A549 (cell line): ENCODE measurements around the gene NQO2. TPM values are rescaled to one million over a fixed set of nuclear protein-coding genes. Genes with fewer than 3 reads are reported as not detected.
A peak's percentile ranks its signal among the peaks of the same experiment; 100 is the strongest.
"Not testable (repeated sequence)": the region's sequence is repeated elsewhere in the genome, so short reads cannot be mapped to it uniquely, and the experiment has no call there.

Source experiments
- ATAC-seq, 2 experiments: fragments of 200-7000 bp in 1 of 2; fragments of >200 bp in 1 of 2; cut with Nextera tagmentation in 1 of 2; cut with Tn5 transposase in 1 of 2; 3 replicates each; pipeline versions ENCODE4 v1.8.0 to v1.9.1; 2018 to 2020; ENCODE audit warnings: mild to moderate bottlenecking in 1 of 2, moderate library complexity in 1 of 2
- CTCF ChIA-PET: fragments of 300-600 bp; sonication (Branson Sonifier 250); formaldehyde crosslinking; extraction: SDS; loops from one replicate; lab custom pipeline; 2021; ENCODE audit warnings: antibody characterized with exemption, inconsistent platforms; lab: Yijun Ruan, JAX
- POLR2A ChIA-PET: fragments of 350-600 bp; formaldehyde crosslinking; extraction: SDS; loops from one replicate; lab custom pipeline; 2021; ENCODE audit warnings: antibody characterized with exemption, inconsistent platforms; lab: Yijun Ruan, JAX
- DNase-seq, 2 experiments: peaks; one replicate each; pipeline versions ENCODE4 v3.0.0 to v3.0.0-alpha.2; 2011 to 2016; ENCODE audit warnings: low read depth in 1 of 2, low spot score in 1 of 2
- FAIRE-seq: peaks from 2 replicates; lab custom pipeline; 2011; peaks lifted over from hg19 to GRCh38; lab: Jason Lieb, UNC
- H3K27ac ChIP-seq, 2 experiments: fragments of >200 bp; sonication (Bioruptor Twin); formaldehyde crosslinking; 3 replicates each; pipeline ENCODE4 v1.5.1; 2016 to 2017
- H3K4me1 ChIP-seq: fragments of >200 bp; sonication (Bioruptor Twin); formaldehyde crosslinking; 3 replicates; pipeline ENCODE4 v1.6.1; 2016
- H3K4me2 ChIP-seq: fragments of >200 bp; sonication (Bioruptor Twin); formaldehyde crosslinking; 3 replicates; pipeline ENCODE4 v1.6.1; 2016
- H3K4me3 ChIP-seq: fragments of >200 bp; sonication (Bioruptor Twin); formaldehyde crosslinking; 3 replicates; pipeline ENCODE4 v1.5.1; 2016
- H3K9me3 ChIP-seq: fragments of >200 bp; sonication (Bioruptor Twin); formaldehyde crosslinking; 3 replicates; pipeline ENCODE4 v1.6.1; 2016
- ATOH8 ChIP-seq: fragments of 250-450 bp; sonication (Bioruptor Pico); IDR thresholded peaks from 2 replicates; pipeline ENCODE4 v1.5.0; 2020; ENCODE audit warnings: low read depth, mild to moderate bottlenecking, moderate library complexity
- CHD4 ChIP-seq: fragments of 200-600 bp; sonication (generic); IDR thresholded peaks from 2 replicates; pipeline ENCODE4 v1.6.1; 2016; ENCODE audit warnings: antibody characterized with exemption, mild to moderate bottlenecking, borderline replicate concordance
- EHMT2 ChIP-seq: fragments of 200-600 bp; sonication (generic); IDR thresholded peaks from 2 replicates; pipeline ENCODE4 v1.6.1; 2016; ENCODE audit warnings: antibody characterized with exemption, low read depth, mild to moderate bottlenecking, moderate library complexity
- ESRRA ChIP-seq: fragments of 150-350 bp; IDR thresholded peaks from 2 replicates; pipeline ENCODE4 v1.6.1; 2014; ENCODE audit warnings: mild to moderate bottlenecking, low read length, borderline replicate concordance
- FOSL2 ChIP-seq, 2 experiments: fragments of 450-650 bp in 1 of 2; fragments of >200 bp in 1 of 2; sonication (Bioruptor Twin) in 1 of 2; formaldehyde crosslinking; IDR thresholded peaks; 2 replicates each; pipeline versions ENCODE4 v1.5.0 to v1.6.1; 2016 to 2020; ENCODE audit warnings: mild to moderate bottlenecking in 1 of 2, moderate library complexity in 1 of 2
- FOXS1 ChIP-seq: fragments of 250-450 bp; sonication (Bioruptor Pico); IDR thresholded peaks from 2 replicates; pipeline ENCODE4 v1.5.0; 2020; ENCODE audit warnings: mild to moderate bottlenecking, moderate library complexity
- NFE2L2 ChIP-seq: fragments of 150-350 bp; conservative IDR thresholded peaks from 2 replicates; pipeline ENCODE4 v1.6.1; 2014; ENCODE audit warnings: low read length
- PHF8 ChIP-seq: fragments of 200-600 bp; sonication (generic); IDR thresholded peaks from 2 replicates; pipeline ENCODE4 v1.6.1; 2016; ENCODE audit warnings: low read depth, mild to moderate bottlenecking, antibody characterized with exemption, moderate library complexity, borderline replicate concordance
- RARB ChIP-seq: fragments of 250-450 bp; sonication (Bioruptor Pico); IDR thresholded peaks from 2 replicates; pipeline ENCODE4 v1.8.0; 2021; ENCODE audit warnings: mild to moderate bottlenecking, moderate library complexity
- SREBF2 ChIP-seq: fragments of 450-650 bp; IDR thresholded peaks from 2 replicates; pipeline ENCODE4 v1.6.1; 2014; ENCODE audit warnings: mild to moderate bottlenecking, moderate library complexity
- WGBS: methylation state at CpG from one replicate; pipeline ENCODE4 v1.1.6; 2017; ENCODE audit errors: missing lambda C conversion rate; 5-methylcytosine and 5-hydroxymethylcytosine counted together
- polyA plus RNA-seq, 4 experiments: library from polyadenylated mRNA; depleted of rRNA in 3 of 4; stranded (reverse); fragments of >200 nt; fragmentation: RNase III in 1 of 4; extraction: RNeasy Plus Mini Kit Qiagen cat#74134 plus additional on column Dnase treatment in 1 of 4; gene quantifications; 2 replicates in 3 of 4; 3 replicates in 1 of 4; pipeline ENCODE4 v1.2.3, GENCODE V29; 2011 to 2017

Gene NQO2
- polyA plus RNA-seq, 2 of the 4 experiments (the other 2 are of a cell fraction): 67.2 to 86.5 TPM

GRCh38 chr6:3052481-3053230, 53.0 kb downstream of the NQO2 start:
- DNase-seq (no peak), ATAC-seq (no peak), FAIRE-seq (no peak)
- peaks cover 12% of the 10 kb centered on the region for H3K4me1 ChIP-seq
- H3K4me3 ChIP-seq: peak overlapping the region; percentile 50
- H3K27ac ChIP-seq: peak overlapping the region; percentile 70 to 88; a peak in 4 of 6 replicates
- no peaks in the 10 kb centered on the region for H3K9me3 ChIP-seq
- peak overlapping the region; percentile 79 for H3K4me2 ChIP-seq
- no peak for TF ChIP-seq NFE2L2
- 84% methylated on average over 15 of the region's 17 CpGs for WGBS
- POLR2A ChIA-PET: interaction anchor here (1.2 to 1.5 kb wide), 3 partner anchors 26 to 53 kb away, joined by 5 to 18 read pairs (median 6); partner anchors contain the start of gene NQO2
- CTCF ChIA-PET: interaction anchor here (0.8 to 2.7 kb wide), 6 partner anchors 27 to 262 kb away, joined by 3 to 18 read pairs (median 4); no protein-coding TSS in a partner anchor

- peaks cover 12% of the 10 kb centered on the region for H3K4me1 ChIP-seq
- H3K4me3 ChIP-seq: peak overlapping the region; percentile 50
- DNase-seq (no peak), FAIRE-seq (no peak), ATAC-seq (no peak)
- H3K9me3 ChIP-seq: no peaks in the 10 kb centered on the region
- POLR2A ChIA-PET: interaction anchor here (1.0 to 1.5 kb wide), 5 partner anchors 27 to 63 kb away, joined by 5 to 18 read pairs (median 10); partner anchors contain the start of gene NQO2
- TF ChIP-seq ESRRA (no peak), EHMT2 (no peak), RARB (CRISPR knock-in tag) (no peak), NFE2L2 (no peak), CHD4 (no peak), SREBF2 (no peak), PHF8 (no peak), FOXS1 (CRISPR knock-in tag) (no peak), ATOH8 (CRISPR knock-in tag) (no peak), FOSL2 (IDR thresholded peaks at IDR 0.05) (no peak), FOSL2 (CRISPR knock-in tag; IDR thresholded peaks at IDR 0.05) (no peak)
- 62% methylated on average over 11 of the region's 11 CpGs for WGBS
- CTCF ChIA-PET: interaction anchor here (1.0 to 2.7 kb wide), 6 partner anchors 25 to 115 kb away, joined by 3 to 18 read pairs (median 5); no protein-coding TSS in a partner anchor
- H3K27ac ChIP-seq: peak overlapping the region; percentile 70 to 88
- H3K4me2 ChIP-seq: peak overlapping the region; percentile 79
These were observed 53.5 kb downstream of the NQO2 start for GRCh38 chr6:3053231-3053508.

- Histone ChIP-seq H3K27ac (peak overlapping the region; percentile 70 to 88), H3K4me1 (peaks cover 12% of the 10 kb centered on the region), H3K4me3 (peak overlapping the region; percentile 50; the same call in 2 of the 3 replicates), H3K4me2 (peak overlapping the region; percentile 79)
- not testable (repeated sequence) for FAIRE-seq, H3K9me3 ChIP-seq
- CTCF ChIA-PET: interaction anchor here (0.8 to 2.7 kb wide), 11 partner anchors 27 to 263 kb away, joined by 3 to 18 read pairs (median 3); partner anchors contain the start of gene NQO2
- WGBS: 72% methylated on average over 27 of the region's 27 CpGs
- DNase-seq (peak in 1 of 2 experiments; percentile 11), ATAC-seq (peak in 1 of 2 experiments; percentile 2; a peak in 1 of 6 replicates)
- POLR2A ChIA-PET: interaction anchor here (0.6 to 1.5 kb wide), 7 partner anchors 7 to 65 kb away, joined by 4 to 18 read pairs (median 6); partner anchors contain the start of gene NQO2
These were observed 54.8 kb downstream of the NQO2 start for GRCh38 chr6:3054229-3055157.

- DNase-seq, H3K9me3 ChIP-seq, H3K4me2 ChIP-seq, ATAC-seq, FAIRE-seq, H3K4me3 ChIP-seq, H3K27ac ChIP-seq, POLR2A ChIA-PET: not testable (repeated sequence)
- peaks cover 12% of the 10 kb centered on the region for H3K4me1 ChIP-seq
- CTCF ChIA-PET: interaction anchor here (1.0 to 1.7 kb wide), 6 partner anchors 38 to 264 kb away, joined by 3 to 8 read pairs (median 3); partner anchors contain the start of gene NQO2
- WGBS: 53% methylated on average over 3 of the region's 3 CpGs
These were observed 55.4 kb downstream of the NQO2 start for GRCh38 chr6:3055158-3055499.
